C4-2B (cell line): Measurements from ENCODE around the gene ATP5MC3.

Experiments
- ZFX ChIP-seq: fragments of 450-650 bp; IDR thresholded peaks from 2 replicates; pipeline ENCODE4 v1.6.1; 2017
- TF ChIP-seq, protein P1 (sequence below): fragments of 450-650 bp; conservative IDR thresholded peaks from 2 replicates; pipeline ENCODE4 v1.5.1; 2017; ENCODE audit warnings: mild to moderate bottlenecking

- TF ChIP-seq, protein P1, sequence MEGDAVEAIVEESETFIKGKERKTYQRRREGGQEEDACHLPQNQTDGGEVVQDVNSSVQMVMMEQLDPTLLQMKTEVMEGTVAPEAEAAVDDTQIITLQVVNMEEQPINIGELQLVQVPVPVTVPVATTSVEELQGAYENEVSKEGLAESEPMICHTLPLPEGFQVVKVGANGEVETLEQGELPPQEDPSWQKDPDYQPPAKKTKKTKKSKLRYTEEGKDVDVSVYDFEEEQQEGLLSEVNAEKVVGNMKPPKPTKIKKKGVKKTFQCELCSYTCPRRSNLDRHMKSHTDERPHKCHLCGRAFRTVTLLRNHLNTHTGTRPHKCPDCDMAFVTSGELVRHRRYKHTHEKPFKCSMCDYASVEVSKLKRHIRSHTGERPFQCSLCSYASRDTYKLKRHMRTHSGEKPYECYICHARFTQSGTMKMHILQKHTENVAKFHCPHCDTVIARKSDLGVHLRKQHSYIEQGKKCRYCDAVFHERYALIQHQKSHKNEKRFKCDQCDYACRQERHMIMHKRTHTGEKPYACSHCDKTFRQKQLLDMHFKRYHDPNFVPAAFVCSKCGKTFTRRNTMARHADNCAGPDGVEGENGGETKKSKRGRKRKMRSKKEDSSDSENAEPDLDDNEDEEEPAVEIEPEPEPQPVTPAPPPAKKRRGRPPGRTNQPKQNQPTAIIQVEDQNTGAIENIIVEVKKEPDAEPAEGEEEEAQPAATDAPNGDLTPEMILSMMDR: no peak
- TF ChIP-seq ZFX: no peak
Observed at GRCh38 chr2:175170659-175171304, 10.7 kb downstream of the ATP5MC3 start.
